H1 (cell line): ENCODE results near the gene MAP3K3. TPM values are rescaled to one million over a fixed set of nuclear protein-coding genes. Genes with fewer than 3 reads are reported as not detected.

Experiments
- CTCF ChIA-PET: fragments of 300-600 bp; sonication (Branson Sonifier 250); formaldehyde crosslinking; loops from one replicate; lab custom pipeline; 2021; ENCODE audit not compliant: partially characterized antibody; lab: Charles Lee
- POLR2A ChIA-PET: fragments of 300-600 bp; sonication (Branson Sonifier 250); formaldehyde crosslinking; loops from one replicate; lab custom pipeline; 2021; ENCODE audit warnings: inconsistent platforms; ENCODE audit not compliant: partially characterized antibody; lab: Charles Lee
- DNase-seq, 2 experiments: peaks; one replicate each; pipeline versions ENCODE4 v3.0.0 to v3.0.0-alpha.2; 2010 to 2022; ENCODE audit warnings: low spot score in 2 of 2, low read depth in 1 of 2, mixed read lengths in 1 of 2
- FAIRE-seq: peaks from 2 replicates; lab custom pipeline; 2011; peaks lifted over from hg19 to GRCh38; lab: Jason Lieb, UNC
- H2AFZ ChIP-seq: 2 replicates; pipeline ENCODE4 v1.8.1; 2012; ENCODE audit warnings: low read length, inconsistent platforms
- H2AK5ac ChIP-seq: 2 replicates; pipeline ENCODE4 v1.6.1; 2013; ENCODE audit warnings: low read depth, low read length
- H2BK120ac ChIP-seq: replicated peaks from 2 replicates; pipeline ENCODE3; 2013; ENCODE audit warnings: low read depth, low read length, inconsistent platforms
- H2BK12ac ChIP-seq: 2 replicates; pipeline ENCODE4 v1.6.1; 2013; ENCODE audit warnings: low read depth, low read length
- H2BK15ac ChIP-seq: 2 replicates; pipeline ENCODE4 v1.6.1; 2013; ENCODE audit warnings: low read length
- H2BK20ac ChIP-seq: 2 replicates; pipeline ENCODE4 v1.6.1; 2013; ENCODE audit warnings: low read length
- H2BK5ac ChIP-seq: 2 replicates; pipeline ENCODE4 v1.6.1; 2013; ENCODE audit warnings: low read depth, low read length
- H3K14ac ChIP-seq: 2 replicates; pipeline ENCODE4 v1.6.1; 2013; ENCODE audit warnings: inconsistent platforms; ENCODE audit not compliant: insufficient read length
- H3K18ac ChIP-seq: 2 replicates; pipeline ENCODE4 v1.6.1; 2013; ENCODE audit warnings: low read length; ENCODE audit errors: extremely low read depth
- H3K23ac ChIP-seq: 2 replicates; pipeline ENCODE4 v1.6.1; 2013; ENCODE audit warnings: inconsistent platforms; ENCODE audit not compliant: insufficient read length
- H3K23me2 ChIP-seq: 2 replicates; pipeline ENCODE4 v1.6.1; 2013; ENCODE audit warnings: low read depth, low read length
- H3K27ac ChIP-seq: 2 replicates; pipeline ENCODE4 v1.6.1; 2011; ENCODE audit warnings: low read depth, low read length, inconsistent platforms
- H3K27me3 ChIP-seq, 4 experiments: replicated peaks in 1 of 4; 1 replicate in 1 of 4; 2 replicates in 3 of 4; pipeline versions ENCODE4 v1.6.1 to v1.8.1; 2011 to 2013; ENCODE audit warnings: low read length in 3 of 4, mild to moderate bottlenecking in 3 of 4, inconsistent platforms in 2 of 4, mixed read lengths in 2 of 4, moderate library complexity in 1 of 4; ENCODE audit not compliant: control insufficient read depth in 3 of 4, insufficient read depth in 3 of 4; ENCODE audit errors: extremely low read depth in 1 of 4
- H3K36me3 ChIP-seq, 4 experiments: 2 replicates each; pipeline versions ENCODE4 v1.6.1 to v1.8.1; 2011 to 2013; ENCODE audit warnings: mild to moderate bottlenecking in 4 of 4, low read length in 3 of 4, moderate library complexity in 2 of 4, control low read depth in 1 of 4, inconsistent platforms in 1 of 4; ENCODE audit not compliant: insufficient read depth in 4 of 4, control insufficient read depth in 2 of 4
- H3K4ac ChIP-seq: replicated peaks from 2 replicates; pipeline ENCODE3; 2013; ENCODE audit warnings: low read length, low read depth, mixed read lengths, inconsistent platforms; ENCODE audit not compliant: insufficient read length
- H3K4me1 ChIP-seq, 4 experiments: replicated peaks in 1 of 4; 1 replicate in 1 of 4; 2 replicates in 3 of 4; pipeline versions ENCODE4 v1.6.1 to v1.8.1; 2011 to 2013; ENCODE audit warnings: low read length in 3 of 4, inconsistent platforms in 2 of 4, mixed read lengths in 1 of 4; ENCODE audit not compliant: insufficient read depth in 4 of 4, control insufficient read depth in 3 of 4
- H3K4me2 ChIP-seq, 2 experiments: 2 replicates each; pipeline versions ENCODE4 v1.6.1 to v1.8.1; 2011 to 2013; ENCODE audit warnings: low read depth in 2 of 2, low read length in 2 of 2, control low read depth in 1 of 2, inconsistent platforms in 1 of 2, mild to moderate bottlenecking in 1 of 2; ENCODE audit not compliant: insufficient read depth in 1 of 2
- H3K4me3 ChIP-seq, 4 experiments: fragments of 200-600, 300-600 bp in 1 of 4; sonication (generic), shearing (Covaris generic), sonication (Bioruptor Twin) in 1 of 4; 2 replicates each; pipeline versions ENCODE4 v1.5.1 to v1.8.1; 2011 to 2016; ENCODE audit warnings: low read length in 4 of 4, low read depth in 3 of 4, control low read depth in 2 of 4, inconsistent platforms in 2 of 4, mild to moderate bottlenecking in 2 of 4, mixed read lengths in 1 of 4, moderate library complexity in 1 of 4; ENCODE audit not compliant: insufficient read depth in 2 of 4; ENCODE audit errors: extremely low read depth in 1 of 4
- H3K56ac ChIP-seq: replicated peaks from 2 replicates; pipeline ENCODE3; 2013; ENCODE audit warnings: low read depth, mild to moderate bottlenecking, mixed read lengths, low read length, inconsistent platforms; ENCODE audit not compliant: insufficient read length
- H3K79me1 ChIP-seq: 2 replicates; pipeline ENCODE4 v1.6.1; 2013; ENCODE audit warnings: low read depth, low read length, control low read depth
- H3K79me2 ChIP-seq, 2 experiments: 2 replicates each; pipeline versions ENCODE4 v1.6.1 to v1.8.1; 2012 to 2013; ENCODE audit warnings: low read length in 2 of 2, mild to moderate bottlenecking in 2 of 2, inconsistent platforms in 1 of 2; ENCODE audit not compliant: insufficient read depth in 2 of 2, control insufficient read depth in 1 of 2
- H3K9ac ChIP-seq, 4 experiments: replicated peaks in 1 of 4; 1 replicate in 1 of 4; 2 replicates in 3 of 4; pipeline versions ENCODE4 v1.6.1 to v1.8.1; 2011 to 2013; ENCODE audit warnings: low read depth in 3 of 4, low read length in 3 of 4, control low read depth in 2 of 4, mild to moderate bottlenecking in 2 of 4, moderate library complexity in 2 of 4, inconsistent platforms in 1 of 4; ENCODE audit errors: extremely low read depth in 1 of 4
- H3K9me3 ChIP-seq, 2 experiments: 2 replicates each; pipeline versions ENCODE4 v1.6.1 to v1.8.1; 2012 to 2013; ENCODE audit warnings: mild to moderate bottlenecking in 2 of 2, moderate library complexity in 2 of 2, control low read depth in 1 of 2, inconsistent platforms in 1 of 2, low read depth in 1 of 2, low read length in 1 of 2, mixed read lengths in 1 of 2; ENCODE audit not compliant: insufficient read depth in 2 of 2
- H4K20me1 ChIP-seq, 2 experiments: replicated peaks in 1 of 2; 2 replicates each; pipeline versions ENCODE3 to v1.8.1; 2011 to 2013; ENCODE audit warnings: inconsistent platforms in 2 of 2, low read length in 2 of 2, mild to moderate bottlenecking in 1 of 2; ENCODE audit not compliant: insufficient read depth in 2 of 2, control insufficient read depth in 1 of 2
- H4K5ac ChIP-seq: 2 replicates; pipeline ENCODE4 v1.6.1; 2013; ENCODE audit warnings: low read length, low read depth, mixed read lengths, inconsistent platforms; ENCODE audit not compliant: insufficient read length
- H4K8ac ChIP-seq: 2 replicates; pipeline ENCODE4 v1.8.0; 2013; ENCODE audit warnings: mild to moderate bottlenecking, moderate library complexity, low read length, inconsistent platforms; ENCODE audit not compliant: insufficient read depth; ENCODE audit errors: extremely low read depth
- H4K91ac ChIP-seq: replicated peaks from 2 replicates; pipeline ENCODE3; 2013; ENCODE audit warnings: low read length, mixed read lengths, inconsistent platforms; ENCODE audit not compliant: insufficient read length
- CREB1 ChIP-seq: IDR thresholded peaks from 2 replicates; pipeline ENCODE4 v1.6.1; 2012; ENCODE audit warnings: inconsistent platforms
- MAFK ChIP-seq: IDR thresholded peaks from 2 replicates; pipeline ENCODE4 v1.6.1; 2012; ENCODE audit warnings: low read depth, mild to moderate bottlenecking, improper control_type of control experiment, low read length
- PHF8 ChIP-seq: fragments of 200-600 bp; sonication (generic); conservative IDR thresholded peaks from 2 replicates; pipeline ENCODE4 v1.7.1; 2012; ENCODE audit warnings: low read depth, mild to moderate bottlenecking, inconsistent platforms, low read length, moderate library complexity
- SIRT6 ChIP-seq: IDR thresholded peaks from one replicate; pipeline ENCODE4 v1.7.1; 2012; ENCODE audit warnings: low read length, inconsistent platforms
- SP2 ChIP-seq: IDR thresholded peaks from 2 replicates; pipeline ENCODE4 v1.6.1; 2012; ENCODE audit warnings: mild to moderate bottlenecking, low read length, inconsistent platforms
- TBP ChIP-seq: IDR thresholded peaks from 2 replicates; pipeline ENCODE4 v1.6.1; 2011; ENCODE audit warnings: low read depth, low read length, improper control_type of control experiment
- WGBS, 2 experiments: shearing (Covaris generic) in 1 of 2; methylation state at CpG; one replicate each; pipeline versions ENCODE4 v1.1.6 to v1.1.7; 2013 to 2015; ENCODE audit warnings: low lambda C conversion rate in 2 of 2, mixed read lengths in 2 of 2, inconsistent platforms in 1 of 2, low coverage in 1 of 2, missing lambda C conversion rate in 1 of 2; ENCODE audit not compliant: insufficient replicate concordance in 2 of 2, insufficient coverage in 1 of 2, insufficient read length in 1 of 2; ENCODE audit errors: extremely low coverage in 1 of 2, missing lambda C conversion rate in 1 of 2; 5-methylcytosine and 5-hydroxymethylcytosine counted together
- polyA plus RNA-seq, 7 experiments: library from polyadenylated mRNA; depleted of rRNA in 3 of 7; stranded (reverse) in 5 of 7; unstranded in 2 of 7; fragments of >200 nt in 5 of 7; fragments of 200-250 nt in 2 of 7; gene quantifications; 1 replicate in 5 of 7; 2 replicates in 1 of 7; 4 replicates in 1 of 7; pipeline versions ENCODE4 v1.2.1 to v1.2.3, GENCODE V29; 2011 to 2013; ENCODE audit warnings: missing spikeins in 2 of 7, mixed read lengths in 2 of 7
- total RNA-seq: library from RNA; stranded (reverse); fragmentation: NEBNext Ultra II Directional; extraction: Animal tissue kit (Norgen Biotek cat#: 25700); gene quantifications from 2 replicates; pipeline ENCODE4 v1.2.1, GENCODE V29; 2021

Gene MAP3K3
- total and polyA plus RNA-seq, 2 of the 8 experiments (the other 6 are each of a cell fraction or from before 2014, with no cell fraction given), result 10.3 to 21.0 TPM

DNA sequence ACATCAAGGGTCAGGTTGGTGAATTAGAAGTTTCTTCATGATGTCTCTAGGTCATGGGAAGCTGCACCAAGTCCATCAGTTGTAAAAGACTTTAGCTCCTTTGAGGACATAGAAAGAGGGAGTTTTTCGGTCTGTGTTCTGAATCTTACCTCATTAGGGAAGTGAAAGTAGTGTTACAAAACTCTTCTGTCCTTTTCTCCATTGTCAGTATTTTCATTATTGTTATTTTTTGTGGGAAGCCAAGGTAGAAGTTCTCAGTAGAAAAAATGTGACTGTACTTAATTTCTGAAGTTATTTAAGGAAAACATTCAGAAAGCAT, 24.2 kb downstream of the MAP3K3 start:
- FAIRE-seq (no peak), DNase-seq (no peak)
- Histone ChIP-seq H3K9ac (no peak overlapping the region), H3K23me2 (no peaks in the 10 kb centered on the region), H2BK5ac (no peak overlapping the region), H2AK5ac (no peak overlapping the region), H2AFZ (no peak overlapping the region), H4K5ac (no peak overlapping the region), H3K27me3 (no peaks in the 10 kb centered on the region), H4K20me1 (no peaks in the 10 kb centered on the region), H3K18ac (no peak overlapping the region), H3K9me3 (no peaks in the 10 kb centered on the region), H3K14ac (no peak overlapping the region), H3K79me2 (no peaks in the 10 kb centered on the region), H3K4me2 (no peak overlapping the region), H3K27ac (no peak overlapping the region), H2BK20ac (no peak overlapping the region), H3K36me3 (no peaks in the 10 kb centered on the region), H3K4me1 (peaks cover 0 to 12% (median 1%) of the 10 kb centered on the region in 4 experiments; a peak in 1 of 7 replicates), H2BK12ac (no peak overlapping the region), H2BK120ac (no peak overlapping the region), H4K91ac (no peak overlapping the region), H3K79me1 (no peaks in the 10 kb centered on the region; the same call in 1 of the 2 replicates), H2BK15ac (no peak overlapping the region), H4K8ac (no peak overlapping the region), H3K4me3 (no peak overlapping the region), H3K4ac (no peak overlapping the region), H3K56ac (no peak overlapping the region), H3K23ac (no peak overlapping the region)
- no peak for TF ChIP-seq SP2
- no peak for TF ChIP-seq TBP
- TF ChIP-seq SIRT6, result no peak
- no peak for TF ChIP-seq CREB1
- no peak for TF ChIP-seq PHF8
- no peak for TF ChIP-seq MAFK
- POLR2A ChIA-PET, result interaction anchor here (1.1 to 1.2 kb wide), 2 partner anchors 16 to 29 kb away, joined by 3 to 5 read pairs; no protein-coding TSS in a partner anchor
- CTCF ChIA-PET, result interaction anchor here (1.2 to 1.5 kb wide), 3 partner anchors 10 to 221 kb away, joined by 3 to 4 read pairs (median 3); no protein-coding TSS in a partner anchor
- 95% methylated on average over 1 of the region's 1 CpG; no CpG with 5 or more reads in 1 of the 2 experiments for WGBS, 2 experiments
